ENCODE data around the gene FOXK2.
"Not testable (repeated sequence)": the region's sequence is repeated elsewhere in the genome, so short reads cannot be mapped to it uniquely, and the experiment has no call there.

The FOXK2 gene

DNA sequence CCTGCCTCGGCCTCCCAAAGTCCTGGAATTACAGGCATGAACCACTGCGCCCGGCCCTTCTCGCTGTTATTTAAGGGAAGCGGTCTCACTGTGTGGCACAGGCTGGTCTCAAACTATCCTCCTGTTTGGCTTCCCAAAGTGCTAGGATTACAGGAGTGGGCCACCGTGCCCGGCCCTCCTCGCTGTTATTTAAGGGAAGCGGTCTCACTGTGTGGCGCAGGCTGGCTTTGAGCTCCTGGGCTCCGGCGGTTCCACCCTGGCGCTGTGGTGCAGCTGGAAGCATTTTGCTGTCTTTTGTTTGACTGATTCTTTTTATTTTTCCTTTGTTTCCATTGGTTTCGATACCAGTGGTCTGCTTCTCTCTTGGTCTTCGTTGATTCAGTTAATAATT, 40.7 kb downstream of the FOXK2 start:
- no peak for DNase-seq (ENCODE audit: low read depth)
- H3K4me3 ChIP-seq (ENCODE audit: low read depth, low read length), result no peak overlapping the region

GRCh38 chr17:82560802-82561428, 41.4 kb downstream of the FOXK2 start:
- no peak overlapping the region for H3K4me3 ChIP-seq (ENCODE audit: low read depth, low read length)
- DNase-seq (ENCODE audit: low read depth), result no peak

GRCh38 chr17:82561429-82562035, 42.0 kb downstream of the FOXK2 start:
- DNase-seq (ENCODE audit: low read depth), result no peak
- no peak overlapping the region for H3K4me3 ChIP-seq (ENCODE audit: low read depth, low read length)

GRCh38 chr17:82562718-82563220, 43.2 kb downstream of the FOXK2 start:
- not testable (repeated sequence) for H3K4me3 ChIP-seq (ENCODE audit: low read depth, low read length); DNase-seq (ENCODE audit: low read depth)

- no peak overlapping the region for H3K4me3 ChIP-seq (ENCODE audit: low read depth, low read length)
- no peak for DNase-seq (ENCODE audit: low read depth)
These were observed 43.8 kb downstream of the FOXK2 start for GRCh38 chr17:82563318-82563717.

- not testable (repeated sequence) for H3K4me3 ChIP-seq (ENCODE audit: low read depth, low read length); DNase-seq (ENCODE audit: low read depth)
These were observed 44.2 kb downstream of the FOXK2 start for GRCh38 chr17:82563745-82564144.

DNA sequence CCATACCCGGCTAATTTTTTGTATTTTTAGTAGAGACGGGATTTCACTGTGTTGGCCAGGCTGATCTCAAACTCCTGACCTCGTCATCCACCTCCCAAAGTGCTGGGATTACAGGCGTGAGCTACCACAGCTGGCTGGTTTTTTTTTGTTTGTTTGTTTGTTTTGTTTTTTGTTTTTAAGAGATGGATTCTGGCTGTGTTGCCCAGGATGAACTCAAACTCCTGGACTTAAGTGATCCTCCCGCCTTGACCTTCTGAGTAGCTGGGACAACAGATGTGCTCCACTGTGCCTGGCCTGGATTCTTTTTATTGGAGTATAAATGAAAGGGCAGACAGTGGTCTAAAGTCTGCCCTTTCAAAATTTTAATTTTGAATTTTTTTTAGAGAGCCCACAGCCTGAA, 44.7 kb downstream of the FOXK2 start:
- no peak overlapping the region for H3K4me3 ChIP-seq (ENCODE audit: low read depth, low read length)
- DNase-seq (ENCODE audit: low read depth), result no peak

DNA sequence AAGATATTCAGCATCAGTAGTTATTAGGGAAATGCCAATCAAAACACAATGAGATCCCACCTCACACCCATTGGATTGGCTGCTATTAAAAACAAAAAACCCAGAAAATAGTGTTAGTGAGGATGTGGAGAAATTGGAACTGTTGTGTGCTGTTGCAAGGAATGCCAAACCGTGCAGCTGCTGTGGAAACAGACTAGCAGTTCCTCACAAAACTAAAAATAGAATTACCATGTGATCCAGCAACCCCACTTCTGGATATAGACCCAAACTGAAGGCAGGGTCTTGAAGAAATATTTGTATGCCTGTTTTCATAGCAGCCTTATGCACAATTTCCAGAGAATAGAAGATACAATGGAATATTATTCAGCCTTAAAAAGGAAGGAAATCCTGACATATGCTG, 46.0 kb downstream of the FOXK2 start:
- H3K4me3 ChIP-seq (ENCODE audit: low read depth, low read length), result no peak overlapping the region
- DNase-seq (ENCODE audit: low read depth), result no peak

DNA sequence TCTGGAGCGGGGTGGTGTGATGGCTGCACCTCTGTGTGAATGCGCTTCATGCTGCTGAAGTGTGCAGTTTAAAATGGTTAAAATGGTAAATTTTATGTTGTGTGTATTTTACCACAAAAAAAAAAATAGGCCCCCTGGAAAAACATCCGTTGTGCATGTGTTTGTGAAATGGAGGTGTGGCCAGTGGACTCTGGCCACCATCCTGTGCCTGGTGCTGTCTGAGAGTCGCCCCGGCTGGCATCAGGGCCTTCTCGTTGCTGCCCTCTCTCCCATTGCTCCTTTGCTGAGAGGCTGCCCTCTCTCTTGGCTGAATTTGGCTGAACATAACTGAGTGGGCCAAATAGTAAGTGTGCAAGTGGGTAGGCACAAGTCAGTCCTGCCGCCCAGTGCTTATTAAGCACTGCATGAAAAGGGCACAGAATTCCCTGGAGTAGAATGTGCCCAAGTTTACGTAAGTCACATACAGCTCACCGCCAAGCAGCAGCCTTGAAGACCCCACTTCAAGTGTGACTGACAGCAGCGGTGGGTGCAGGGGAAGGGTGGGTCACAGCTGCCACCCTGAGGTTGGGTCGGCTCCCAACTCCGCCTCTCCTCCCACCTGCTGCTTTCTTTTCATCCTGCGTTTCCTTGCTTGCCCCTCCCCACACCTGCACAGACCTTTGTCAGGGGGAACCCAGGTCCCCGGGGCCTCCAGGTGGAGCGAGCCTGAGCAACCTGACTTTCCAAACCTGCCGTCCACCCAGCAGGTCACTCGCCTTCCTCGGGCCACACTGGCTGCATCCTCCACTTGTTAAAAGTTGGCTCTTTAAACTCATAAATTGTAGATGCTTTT, 46.8 kb downstream of the FOXK2 start:
- DNase-seq (ENCODE audit: low read depth), result no peak

DNA sequence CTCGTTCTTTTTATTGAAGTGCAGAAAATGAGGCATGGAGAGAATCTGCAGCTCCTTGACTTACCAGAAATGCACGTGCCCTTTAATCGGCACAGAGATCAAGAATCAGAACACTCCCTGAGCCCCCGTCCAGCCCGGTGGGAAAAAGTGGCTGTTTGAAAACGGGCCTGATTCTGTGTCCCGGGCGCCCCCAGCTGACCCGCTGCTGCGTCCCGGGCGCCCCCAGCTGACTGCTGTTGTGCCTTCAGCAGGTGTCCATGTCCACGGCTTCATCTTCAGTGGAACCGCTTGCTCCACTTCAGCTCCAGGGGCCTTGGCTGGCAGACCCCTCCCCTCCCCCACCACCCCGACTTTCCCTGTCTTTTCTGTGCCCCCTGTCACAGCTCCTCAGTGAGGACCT, 47.8 kb downstream of the FOXK2 start:
- H3K4me3 ChIP-seq (ENCODE audit: low read depth, low read length), result no peak overlapping the region
- no peak for DNase-seq (ENCODE audit: low read depth)

More for the DNA sequence above, 46.8 kb downstream of the FOXK2 start:
- H3K4me3 ChIP-seq (ENCODE audit: low read depth, low read length), result no peak overlapping the region

GRCh38 chr17:82568997-82569393, 49.5 kb downstream of the FOXK2 start:
- no peak for DNase-seq (ENCODE audit: low read depth)
- H3K4me3 ChIP-seq (ENCODE audit: low read depth, low read length), result no peak overlapping the region

- DNase-seq (ENCODE audit: low read depth), result no peak
- no peak overlapping the region for H3K4me3 ChIP-seq (ENCODE audit: low read depth, low read length)
These were observed 50.1 kb downstream of the FOXK2 start for GRCh38 chr17:82569621-82570020.

DNA sequence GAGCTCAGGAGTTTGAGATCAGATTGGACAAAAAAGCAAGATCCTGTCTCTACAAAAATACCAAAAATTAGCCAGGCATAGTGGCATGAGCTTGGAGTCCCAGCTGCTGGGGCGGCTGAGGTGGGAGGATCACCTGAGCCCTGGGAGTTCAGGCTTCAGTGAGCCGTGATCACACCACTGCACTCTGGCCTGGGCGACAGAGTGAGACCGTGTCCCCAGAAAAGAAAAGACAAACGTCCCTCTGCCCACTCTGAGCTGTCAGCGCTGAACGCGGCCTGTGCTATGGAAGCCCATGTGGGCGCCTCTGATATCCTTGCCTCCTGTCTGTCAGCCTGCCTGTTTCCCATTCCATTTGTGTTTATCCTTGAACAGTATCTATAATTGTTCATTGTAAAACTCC, 50.7 kb downstream of the FOXK2 start:
- DNase-seq (ENCODE audit: low read depth), result no peak
- no peak overlapping the region for H3K4me3 ChIP-seq (ENCODE audit: low read depth, low read length)

DNA sequence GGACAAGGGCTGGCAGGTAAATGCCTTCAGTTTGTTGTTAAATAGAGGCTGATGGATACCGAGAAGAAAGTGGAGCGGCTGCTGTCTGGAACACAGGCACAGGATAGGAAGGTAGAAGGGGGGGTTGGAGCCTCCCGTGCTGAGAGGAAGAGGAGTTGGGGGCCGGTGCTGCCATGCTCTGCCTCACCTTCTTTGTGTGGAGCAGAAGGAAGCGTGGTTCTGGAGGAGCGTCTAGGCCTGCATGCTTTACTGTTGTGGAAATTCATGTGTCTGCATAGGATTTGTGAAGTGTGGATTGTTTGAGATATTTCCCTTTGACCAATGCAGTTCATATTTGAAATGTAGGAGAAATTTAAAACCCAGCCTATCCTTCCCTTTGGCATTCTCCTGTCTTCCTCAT, 52.3 kb downstream of the FOXK2 start:
- H3K4me3 ChIP-seq (ENCODE audit: low read depth, low read length), result no peak overlapping the region
- no peak for DNase-seq (ENCODE audit: low read depth)

DNA sequence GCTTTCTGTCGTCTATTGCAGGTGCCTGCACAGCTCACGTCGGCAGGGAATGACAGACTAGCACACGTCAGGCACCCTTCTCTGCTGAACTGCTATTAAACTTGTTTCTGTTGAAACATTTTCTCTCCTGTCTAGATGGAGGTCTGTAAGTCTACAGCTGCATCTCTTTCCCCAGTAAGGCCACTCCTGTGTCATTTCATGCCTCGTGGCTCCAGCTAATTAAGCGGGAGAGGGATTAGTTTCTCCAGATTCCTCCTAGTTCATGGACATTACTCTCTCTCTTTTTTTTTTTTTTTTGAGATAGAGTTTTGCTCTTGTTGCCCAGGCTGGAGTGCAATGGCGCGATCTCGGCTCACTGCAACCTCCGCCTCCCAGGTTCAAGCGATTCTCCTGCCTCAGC, 54.5 kb downstream of the FOXK2 start:
- no peak overlapping the region for H3K4me3 ChIP-seq (ENCODE audit: low read depth, low read length)
- DNase-seq (ENCODE audit: low read depth), result no peak

- not testable (repeated sequence) for H3K4me3 ChIP-seq (ENCODE audit: low read depth, low read length); DNase-seq (ENCODE audit: low read depth)
These were observed 56.2 kb downstream of the FOXK2 start for GRCh38 chr17:82575581-82576221.

DNA sequence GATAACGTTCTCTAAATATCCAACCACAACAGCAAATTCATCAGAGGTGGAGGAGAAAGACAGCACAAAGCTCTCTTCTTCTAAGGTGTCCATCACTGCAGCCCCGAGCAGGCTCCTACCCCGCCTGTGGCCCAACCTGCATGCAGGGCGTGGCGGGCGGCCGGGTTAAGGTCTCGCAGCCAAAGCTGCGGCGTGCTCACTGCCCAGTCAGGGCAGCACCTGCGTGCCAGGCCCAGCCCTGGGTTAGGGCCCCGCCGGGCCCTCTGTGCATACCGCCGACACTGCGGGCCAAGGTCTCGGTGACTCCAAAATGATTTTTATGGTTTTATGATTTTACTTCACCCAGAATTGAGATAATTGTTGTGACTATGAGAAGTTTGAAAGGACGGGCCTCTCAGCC, 57.8 kb downstream of the FOXK2 start:
- DNase-seq (ENCODE audit: low read depth), result no peak
- H3K4me3 ChIP-seq (ENCODE audit: low read depth, low read length), result no peak overlapping the region

DNA sequence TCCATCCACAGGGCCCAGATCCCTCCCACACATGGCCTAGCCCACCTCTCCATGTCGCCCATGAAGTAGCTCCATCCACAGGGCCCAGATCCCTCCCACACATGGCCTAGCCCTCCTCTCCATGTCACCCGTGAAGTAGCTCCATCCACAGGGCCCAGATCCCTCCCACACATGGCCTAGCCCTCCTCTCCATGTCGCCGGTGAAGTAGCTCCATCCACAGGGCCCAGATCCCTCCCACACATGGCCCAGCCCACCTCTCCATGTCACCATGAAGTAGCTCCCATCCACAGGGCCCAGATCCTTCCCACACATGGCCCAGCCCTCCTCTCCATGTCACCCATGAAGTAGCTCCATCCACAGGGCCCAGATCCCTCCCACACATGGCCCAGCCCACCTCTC, 60.4 kb downstream of the FOXK2 start:
- not testable (repeated sequence) for H3K4me3 ChIP-seq (ENCODE audit: low read depth, low read length); DNase-seq (ENCODE audit: low read depth)

DNA sequence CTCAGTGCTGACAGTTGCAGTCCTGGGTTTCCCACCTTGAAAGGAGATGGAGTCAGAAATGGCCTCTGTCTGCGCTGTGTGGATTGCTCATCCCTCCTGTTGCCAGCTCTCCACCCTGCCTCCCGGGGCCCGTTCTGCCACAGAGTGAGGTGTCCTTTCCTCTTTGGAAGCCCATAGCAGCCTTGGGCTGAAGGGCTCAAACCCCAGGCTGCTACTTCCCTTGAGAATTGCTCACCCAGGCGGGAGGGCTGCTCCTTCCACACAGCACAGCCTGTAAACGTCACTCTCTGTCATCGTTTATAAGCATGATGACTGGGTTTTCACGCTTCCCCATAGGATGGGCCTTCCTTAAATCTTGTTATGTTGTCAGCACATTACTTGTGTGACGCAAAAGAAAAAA, 62.7 kb downstream of the FOXK2 start:
- peak; percentile 27 for DNase-seq (ENCODE audit: low read depth)
- H3K4me3 ChIP-seq (ENCODE audit: low read depth, low read length), result no peak overlapping the region

GRCh38 chr17:82582709-82583108, 63.2 kb downstream of the FOXK2 start:
- H3K4me3 ChIP-seq (ENCODE audit: low read depth, low read length), result no peak overlapping the region

More at GRCh38 chr17:82582709-82583108, 63.2 kb downstream of the FOXK2 start:
- DNase-seq (ENCODE audit: low read depth), result no peak
